ENCODE results near the gene TXNDC9. TPM values are rescaled to one million over a fixed set of nuclear protein-coding genes. Genes with fewer than 3 reads are reported as not detected.
"Not testable (repeated sequence)": the region's sequence is repeated elsewhere in the genome, so short reads cannot be mapped to it uniquely, and the experiment has no call there.

TXNDC9 gene
- polyA plus RNA-seq, 3 donors: 8.5 to 28.8 (median 20.0) TPM

DNA sequence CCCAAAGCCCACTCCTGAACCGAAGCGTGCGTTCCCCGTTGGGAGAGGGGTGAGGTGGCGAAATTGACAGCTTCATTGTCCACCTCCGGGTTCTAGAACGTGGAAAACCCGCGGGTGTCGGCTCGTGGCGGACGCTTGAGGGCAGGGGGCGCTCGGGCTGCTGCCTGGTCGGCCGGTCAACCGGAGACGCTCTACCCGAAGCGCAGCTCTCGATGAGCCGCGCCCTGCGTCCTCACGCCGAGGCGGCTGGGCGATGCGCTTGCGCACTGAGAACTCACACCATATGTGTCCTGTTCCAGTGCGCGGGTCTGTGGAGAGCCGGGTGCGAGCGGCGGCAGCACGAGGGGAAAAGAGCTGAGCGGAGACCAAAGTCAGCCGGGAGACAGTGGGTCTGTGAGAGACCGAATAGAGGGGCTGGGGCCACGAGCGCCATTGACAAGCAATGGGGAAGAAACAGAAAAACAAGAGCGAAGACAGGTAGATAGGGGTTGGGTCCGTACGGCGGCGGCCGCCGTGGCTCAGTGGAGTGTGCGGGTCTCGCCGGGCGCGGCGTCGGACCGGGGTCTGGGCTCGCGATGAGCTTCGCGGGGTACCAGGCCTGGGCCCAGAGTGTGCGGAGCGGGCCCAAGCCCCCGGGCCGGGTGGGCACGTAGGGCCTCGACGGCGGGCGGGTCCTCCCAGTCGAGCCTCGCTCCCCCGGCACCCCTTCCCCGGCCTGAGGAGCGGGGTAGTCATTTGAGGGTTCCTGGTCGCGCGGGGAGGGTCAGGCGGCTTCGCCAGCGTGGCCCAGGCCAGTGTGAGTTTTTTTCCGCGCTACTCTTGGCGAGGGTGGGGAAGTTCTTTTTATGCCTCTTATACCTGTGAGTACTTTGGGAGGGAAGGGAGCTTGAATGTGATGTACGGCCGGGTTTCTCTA, 1.2 kb upstream of the TXNDC9 start, which contains the start of gene EIF5B:
EIF5B (plus strand) TSS at position 277 of the 916 bp plus-strand sequence; CDS start at position 443, 166 bp downstream.
- peak within 1 kb of the TSS; percentile 74 for H3K27ac ChIP-seq (ENCODE audit: low read depth, low read length)
- WGBS, 3 donors: 0 to 1% (median 0%) methylated on average over 72 to 87 of the region's 87 CpGs

DNA sequence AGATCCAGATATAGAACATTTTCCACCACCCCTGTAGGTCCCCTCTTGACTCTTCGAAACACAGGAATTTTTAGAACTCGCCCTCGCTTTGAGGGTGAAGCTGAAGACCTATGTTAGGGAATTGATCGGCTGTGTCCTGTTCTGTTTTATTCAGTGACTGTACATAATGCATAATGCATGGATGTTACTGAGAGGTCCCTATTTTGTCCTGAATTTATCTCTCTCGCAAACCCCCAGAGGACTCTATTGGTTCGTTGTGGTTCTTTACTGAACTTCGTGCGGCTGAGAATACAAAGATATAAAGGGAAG, 625 bp upstream of the TXNDC9 start:
- WGBS, 3 donors: 1 to 2% (median 1%) methylated on average over 8 of the region's 8 CpGs
- peak overlapping the region; percentile 74 for H3K27ac ChIP-seq (ENCODE audit: low read depth, low read length)

GRCh38 chr2:99325384-99325783, 10.7 kb downstream of the TXNDC9 start:
- 92 to 97% (median 95%) methylated on average over 5 of the region's 5 CpGs for WGBS, 3 donors
- H3K27ac ChIP-seq (ENCODE audit: low read depth, low read length): no peak overlapping the region

GRCh38 chr2:99317873-99318200, 18.3 kb downstream of the TXNDC9 start:
- not testable (repeated sequence) for H3K27ac ChIP-seq (ENCODE audit: low read depth, low read length)
- 97 to 98% (median 97%) methylated on average over 7 of the region's 7 CpGs for WGBS, 3 donors

GRCh38 chr2:99317161-99317872, 18.8 kb downstream of the TXNDC9 start:
- WGBS, 3 donors: 97 to 98% (median 97%) methylated on average over 9 of the region's 9 CpGs
- no peak overlapping the region for H3K27ac ChIP-seq (ENCODE audit: low read depth, low read length)

DNA sequence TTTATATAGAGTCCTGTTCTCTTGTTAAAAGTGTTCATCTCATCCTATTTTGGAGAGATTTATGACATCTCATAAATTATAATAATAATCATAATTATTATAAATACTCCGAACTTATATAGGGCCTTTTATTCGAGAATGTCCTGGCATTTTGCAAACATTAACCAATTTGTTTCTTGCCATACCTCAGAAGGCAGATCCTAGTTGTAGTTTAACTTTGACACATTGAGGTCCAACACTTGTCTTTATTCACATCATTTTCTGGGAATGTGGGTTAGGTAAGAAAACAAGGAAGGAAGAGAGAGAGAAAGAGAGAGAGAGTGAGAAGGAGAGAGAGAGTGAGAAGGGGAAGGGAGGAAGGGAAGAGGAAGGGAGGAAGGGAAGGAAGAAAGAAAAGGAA, 35.0 kb downstream of the TXNDC9 start, which contains the start of gene LYG1:
LYG1 (minus strand) TSS at position 101 of the 400 bp plus-strand sequence. CDS start 5,527 bp downstream, outside the sequence.
- WGBS, 3 donors: 59 to 91% (median 89%) methylated on average over 2 of the region's 2 CpGs
- not testable (repeated sequence) for H3K27ac ChIP-seq (ENCODE audit: low read depth, low read length)

GRCh38 chr2:99299580-99299979, 36.6 kb downstream of the TXNDC9 start:
- no peak overlapping the region for H3K27ac ChIP-seq (ENCODE audit: low read depth, low read length)
- 94 to 96% (median 96%) methylated on average over 7 of the region's 7 CpGs for WGBS, 3 donors

DNA sequence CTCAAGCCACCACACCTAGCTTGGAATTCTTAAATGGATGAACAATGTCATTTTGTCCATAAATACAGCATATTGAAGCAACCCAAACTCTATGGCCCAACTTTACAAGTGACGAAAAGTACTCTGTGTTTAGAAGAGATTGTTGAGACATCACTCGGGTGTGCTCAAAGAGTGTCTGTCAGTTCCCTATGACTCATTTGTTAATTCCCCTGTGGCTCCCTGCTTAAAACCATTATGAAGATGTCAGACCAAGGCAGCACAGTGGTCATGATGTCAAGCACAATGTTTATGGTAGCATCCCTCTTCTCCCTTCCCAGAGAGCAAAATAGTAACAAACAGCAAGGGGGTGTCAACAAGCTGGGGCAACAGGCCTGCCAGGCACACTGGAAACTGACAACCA, 38.1 kb downstream of the TXNDC9 start:
- 61 to 94% (median 83%) methylated on average over 2 of the region's 2 CpGs for WGBS, 3 donors
- no peak overlapping the region for H3K27ac ChIP-seq (ENCODE audit: low read depth, low read length)

- WGBS, 3 donors: 82 to 95% (median 88%) methylated on average over 7 of the region's 7 CpGs
- H3K27ac ChIP-seq (ENCODE audit: low read depth, low read length): no peak overlapping the region
These were observed 50.6 kb downstream of the TXNDC9 start for GRCh38 chr2:99285526-99285925.

DNA sequence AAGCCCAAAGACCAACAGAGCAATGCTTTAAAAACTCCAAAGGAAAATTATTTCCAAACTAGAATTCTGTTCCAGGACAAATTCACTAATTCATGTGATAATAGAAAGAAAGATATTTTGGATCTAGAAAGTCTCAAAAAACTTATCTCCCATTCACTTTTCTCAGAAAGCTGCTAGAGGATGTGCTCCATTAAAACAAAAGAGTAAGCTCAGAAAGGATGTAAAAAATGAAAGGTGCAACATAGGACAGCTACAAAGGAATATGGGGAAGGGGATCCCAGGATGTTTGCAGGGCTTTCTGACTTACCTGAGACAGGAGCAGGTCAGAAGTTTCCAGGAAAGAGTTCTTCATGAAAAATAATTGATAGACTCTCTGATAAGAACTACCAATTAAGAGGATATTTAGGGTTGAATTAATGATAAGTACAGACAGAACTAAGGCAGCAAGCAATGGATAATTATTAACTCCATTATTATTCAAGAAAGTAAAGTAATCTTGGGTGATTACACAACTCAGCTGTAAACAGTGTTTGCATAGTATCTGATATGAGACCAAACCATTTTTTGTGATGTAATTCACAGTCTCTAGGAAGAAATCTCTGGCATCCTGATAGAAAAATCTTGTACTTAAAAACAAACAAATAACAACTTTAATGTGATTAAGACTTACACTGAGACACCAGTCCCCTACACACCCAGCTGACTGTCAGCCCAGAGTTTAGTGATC, 56.0 kb downstream of the TXNDC9 start:
- H3K27ac ChIP-seq (ENCODE audit: low read depth, low read length): no peak overlapping the region

DNA sequence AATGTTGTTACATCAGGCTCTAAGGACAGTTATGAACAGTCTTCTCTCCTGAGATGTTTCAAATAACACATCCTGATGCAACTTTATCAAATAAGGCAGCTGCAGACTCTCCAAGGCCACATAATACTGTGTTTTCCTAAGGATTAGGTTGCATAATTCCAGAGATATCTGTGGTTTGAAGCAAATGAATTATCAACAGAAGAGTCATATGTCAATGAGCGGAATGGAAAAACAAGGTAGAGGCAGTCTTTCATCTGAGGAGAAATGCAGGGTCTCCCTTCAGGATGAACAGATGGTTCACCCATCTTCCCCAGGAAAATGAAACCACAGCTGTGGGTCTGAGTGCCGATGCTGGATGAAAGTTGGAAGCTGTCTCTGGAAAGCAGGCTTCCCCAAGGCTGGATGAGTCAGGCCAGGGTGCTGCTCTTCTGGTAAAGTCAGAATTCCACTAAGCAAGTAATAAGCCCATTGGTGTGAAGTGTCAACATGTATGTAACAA, 57.3 kb downstream of the TXNDC9 start:
- 90 to 100% (median 91%) methylated on average over 2 of the region's 2 CpGs for WGBS, 3 donors
- H3K27ac ChIP-seq (ENCODE audit: low read depth, low read length): no peak overlapping the region

DNA sequence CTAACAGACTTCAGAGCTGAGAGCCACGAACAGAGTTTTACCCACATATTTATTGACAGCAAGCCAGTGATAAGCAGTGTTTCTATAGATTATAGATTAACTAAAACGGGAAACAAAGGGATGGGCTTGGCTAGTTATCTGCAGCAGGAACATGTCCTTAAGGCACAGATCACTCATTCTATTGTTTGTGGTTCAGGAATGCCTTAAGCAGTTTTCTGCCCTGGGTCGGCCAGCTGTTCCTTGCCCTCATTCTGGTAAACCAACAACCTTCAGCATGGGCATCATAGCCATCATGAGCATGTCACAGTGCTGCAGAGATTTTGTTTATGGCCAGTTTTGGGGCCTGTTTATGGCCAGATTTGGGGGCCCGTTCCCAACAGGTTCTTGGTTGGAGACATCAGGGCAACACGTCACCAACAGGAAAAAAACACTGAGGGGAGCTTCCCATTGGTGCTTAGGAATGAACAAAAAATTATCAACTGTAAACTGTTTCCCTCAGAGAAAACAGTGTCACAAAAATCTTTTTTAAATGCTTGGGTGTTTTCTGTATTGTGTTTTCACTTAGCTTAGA, 57.9 kb downstream of the TXNDC9 start:
- not testable (repeated sequence) for H3K27ac ChIP-seq (ENCODE audit: low read depth, low read length)
- 84 to 95% (median 93%) methylated on average over 5 of the region's 5 CpGs for WGBS, 3 donors

DNA sequence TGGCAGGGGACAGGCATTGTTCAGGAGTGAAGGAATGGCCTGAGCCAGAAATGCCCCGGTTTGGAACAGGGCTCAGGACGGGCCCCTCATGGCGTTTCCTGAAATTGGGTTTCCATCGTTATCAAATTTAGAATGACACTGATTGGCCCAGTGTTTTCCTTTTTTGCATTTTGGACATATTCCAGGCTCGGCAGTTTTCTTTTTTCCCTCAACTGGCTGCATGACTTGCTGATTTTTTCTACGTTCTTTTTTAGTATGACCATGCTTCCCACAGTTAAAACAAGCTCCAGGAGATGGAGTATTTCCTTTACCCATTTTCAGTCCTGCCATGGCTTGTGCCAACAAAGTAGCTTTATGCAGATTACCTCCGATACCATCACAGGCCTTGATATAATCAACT, 60.3 kb downstream of the TXNDC9 start:
- 63 to 79% (median 66%) methylated on average over 7 of the region's 7 CpGs for WGBS, 3 donors

More for the DNA sequence above, 60.3 kb downstream of the TXNDC9 start:
- H3K27ac ChIP-seq (ENCODE audit: low read depth, low read length): no peak overlapping the region

Other genes with a start within 250 kb of the TXNDC9 start
- 1 to 10 TPM in 1 of 3 donors, under 1 TPM in 1, not detected in 1; 0.76 to 1.8 TPM for gene C2orf15, start 194.6 kb downstream of the TXNDC9 start, polyA plus RNA-seq
- gene TSGA10, start 181.4 kb downstream of the TXNDC9 start, polyA plus RNA-seq: 1 to 10 TPM in 2 of 3 donors, under 1 TPM in 1; 0.79 to 8.1 (median 3.4) TPM
- gene LIPT1, start 181.4 kb downstream of the TXNDC9 start, polyA plus RNA-seq: 10 to 100 TPM in 1 of 3 donors, 1 to 10 TPM in 2; 4.3 to 10.9 (median 8.1) TPM
- gene MITD1, start 155.3 kb downstream of the TXNDC9 start, polyA plus RNA-seq: 10 to 100 TPM; 13.9 to 43.4 (median 19.8) TPM
- gene MRPL30, start 155.1 kb downstream of the TXNDC9 start, polyA plus RNA-seq: 10 to 100 TPM; 11.5 to 21.7 (median 17.8) TPM
- gene LYG2, start 80.7 kb downstream of the TXNDC9 start, polyA plus RNA-seq: not detected
- 1 to 10 TPM in 1 of 3 donors, under 1 TPM in 2; 0.59 to 2.9 (median 0.65) TPM for gene LYG1, start 35.1 kb downstream of the TXNDC9 start, polyA plus RNA-seq
- 10 to 100 TPM; 16.5 to 31.9 (median 25.3) TPM for gene EIF5B, start 1.1 kb upstream of the TXNDC9 start, polyA plus RNA-seq
- 10 to 100 TPM in 2 of 3 donors, 1 to 10 TPM in 1; 5.9 to 18.5 (median 11.8) TPM for gene REV1, start 153.7 kb upstream of the TXNDC9 start, polyA plus RNA-seq